Spleen (tissue), 7 donors: ENCODE results near the gene ARID4B.

Experiments used
- CTCF ChIP-seq, 11 experiments: fragments of 200-600 bp in 7 of 11; fragments of 450-650 bp in 4 of 11; sonication (generic) in 4 of 11; IDR thresholded peaks in 8 of 11; conservative IDR thresholded peaks in 3 of 11; 1 replicate in 7 of 11; 2 replicates in 4 of 11; pipeline versions ENCODE4 v1.4.0 to v1.8.0; 2016 to 2021; ENCODE audit warnings: antibody characterized with exemption in 11 of 11, inconsistent platforms in 4 of 11, mild to moderate bottlenecking in 1 of 11
- POLR2A ChIP-seq, 3 donors: fragments of 450-650 bp; IDR thresholded peaks; one replicate each; pipeline ENCODE4 v1.5.1; 2017; ENCODE audit warnings: antibody characterized with exemption in 3 of 3, mild to moderate bottlenecking in 1 of 3
- POLR2AphosphoS5 ChIP-seq, 3 donors: sonication (generic); formaldehyde crosslinking; IDR thresholded peaks; one replicate each; pipeline ENCODE4 v1.5.1; 2017; ENCODE audit warnings: antibody characterized with exemption in 3 of 3
- donor health status: DM: no; HTN: no; CAD: no; lungs with moderate emphysema.
- donor health status: DM: no; HTN: no; CAD: no.
- donor health status: DM: no; HTN: no; CAD: no.

- TF ChIP-seq CTCF (IDR thresholded peaks at IDR 0.05 in 8 of 11, conservative IDR thresholded peaks at IDR 0.05 in 3 of 11) = no peak
- no peak for TF ChIP-seq POLR2A (IDR thresholded peaks at IDR 0.05)
- TF ChIP-seq POLR2AphosphoS5 (IDR thresholded peaks at IDR 0.05) = no peak
These were observed 196.0 kb downstream of the ARID4B start for GRCh38 chr1:235131961-235132360.
